Right renal pelvis (tissue), 4 donors: ENCODE results near the gene CETN1. TPM values are rescaled to one million over a fixed set of nuclear protein-coding genes. Genes with fewer than 3 reads are reported as not detected.

Experiments
- DNase-seq, 4 donors: peaks; one replicate each; pipeline ENCODE4 v3.0.0-alpha.2; 2013; ENCODE audit warnings: low read depth in 4 of 4, low spot score in 3 of 4, missing footprints in 1 of 4
- polyA plus RNA-seq, 4 donors: library from polyadenylated mRNA; unstranded; fragments of 120-200 nt; gene quantifications; one replicate each; pipeline ENCODE4 v1.2.1, GENCODE V29; 2013; ENCODE audit not compliant: insufficient read length in 4 of 4

The CETN1 gene
- not detected for polyA plus RNA-seq

DNA sequence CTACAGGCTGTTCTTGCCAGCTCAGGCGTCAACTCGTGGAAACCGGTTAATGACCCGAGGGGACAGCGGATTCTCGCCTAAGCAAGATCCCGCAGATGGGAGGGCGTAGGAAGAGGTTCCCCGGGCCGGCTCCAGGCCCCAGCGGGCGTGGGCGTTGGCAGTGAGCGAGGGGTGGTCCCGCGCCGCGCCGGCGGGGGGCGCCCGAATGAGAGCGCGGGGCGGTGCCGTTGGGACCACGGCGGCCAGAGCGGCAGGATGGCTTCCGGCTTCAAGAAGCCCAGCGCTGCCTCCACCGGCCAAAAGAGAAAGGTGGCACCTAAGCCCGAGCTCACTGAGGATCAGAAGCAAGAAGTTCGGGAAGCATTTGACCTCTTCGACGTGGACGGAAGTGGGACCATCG, at the start of gene CETN1:
Gene CETN1 (plus strand): TSS at position 227 of the 400 bp plus-strand sequence. CDS start 29 bp downstream, at position 256.
- DNase-seq = no peak

DNA sequence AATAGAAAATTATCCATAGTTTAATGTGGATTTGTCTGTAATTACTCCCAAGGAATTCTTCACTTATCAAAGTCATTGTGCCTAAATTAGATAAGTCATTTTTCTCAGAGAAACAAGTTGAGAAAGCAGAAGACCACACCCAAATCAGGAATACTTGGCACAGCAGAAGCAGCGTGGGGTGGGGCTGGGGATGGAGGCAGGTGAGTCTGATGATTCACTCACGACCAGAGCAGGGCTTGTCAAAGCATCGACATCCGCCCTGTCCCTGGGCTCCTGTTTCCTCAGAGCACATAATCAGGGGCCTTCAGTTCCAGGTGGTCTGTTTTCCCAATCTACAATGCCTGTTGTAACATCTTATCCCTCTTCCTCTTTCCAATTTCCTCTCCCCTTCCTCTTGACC, 48.2 kb upstream of the CETN1 start:
- no peak for DNase-seq

DNA sequence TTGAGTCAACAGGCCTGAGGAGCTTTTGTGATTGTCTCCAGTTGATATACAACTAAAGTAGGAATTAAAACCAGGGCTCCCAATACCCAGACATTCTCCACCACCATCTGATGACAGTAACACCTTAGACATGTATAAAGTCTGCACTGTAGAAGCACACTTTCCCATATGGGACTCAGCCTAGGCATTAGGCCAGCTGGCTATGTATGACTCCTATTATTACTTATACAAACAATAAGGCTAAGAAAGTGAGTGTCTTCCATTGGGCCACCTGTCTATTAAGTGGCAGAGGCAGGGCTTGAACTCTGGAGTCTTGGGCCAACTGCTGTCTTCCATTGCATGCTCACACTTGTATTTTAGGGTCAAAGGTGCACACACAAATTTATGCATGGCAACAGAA, 47.5 kb upstream of the CETN1 start:
- no peak for DNase-seq

DNA sequence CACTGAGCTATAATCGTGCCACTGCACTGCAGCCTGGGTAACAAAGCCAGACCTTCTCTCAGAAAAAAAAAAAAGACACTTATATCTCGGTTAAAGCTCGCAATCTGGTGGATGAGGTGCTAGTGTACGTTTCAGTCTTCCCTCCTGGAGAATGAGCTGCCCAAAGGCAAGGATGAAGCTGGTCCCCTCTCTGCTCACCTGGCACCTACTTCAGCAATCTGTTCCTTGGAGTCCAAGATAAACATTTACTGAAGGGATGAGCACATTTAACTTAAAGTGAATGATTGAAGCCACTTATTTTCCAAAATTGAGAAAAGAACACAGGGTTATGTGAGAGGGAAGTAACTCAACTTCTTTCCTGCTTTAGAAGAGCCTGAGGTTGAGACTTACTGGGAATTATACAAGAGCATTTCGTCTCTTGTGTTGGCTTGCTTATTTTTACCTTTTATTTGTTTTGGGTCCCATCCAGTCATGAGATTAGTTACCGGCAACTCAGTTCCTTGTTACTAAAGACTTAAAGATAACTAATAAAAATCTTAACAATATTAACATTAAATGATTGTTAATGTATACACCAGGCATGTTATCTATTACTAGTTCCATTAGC, 46.1 kb upstream of the CETN1 start:
- no peak for DNase-seq

DNA sequence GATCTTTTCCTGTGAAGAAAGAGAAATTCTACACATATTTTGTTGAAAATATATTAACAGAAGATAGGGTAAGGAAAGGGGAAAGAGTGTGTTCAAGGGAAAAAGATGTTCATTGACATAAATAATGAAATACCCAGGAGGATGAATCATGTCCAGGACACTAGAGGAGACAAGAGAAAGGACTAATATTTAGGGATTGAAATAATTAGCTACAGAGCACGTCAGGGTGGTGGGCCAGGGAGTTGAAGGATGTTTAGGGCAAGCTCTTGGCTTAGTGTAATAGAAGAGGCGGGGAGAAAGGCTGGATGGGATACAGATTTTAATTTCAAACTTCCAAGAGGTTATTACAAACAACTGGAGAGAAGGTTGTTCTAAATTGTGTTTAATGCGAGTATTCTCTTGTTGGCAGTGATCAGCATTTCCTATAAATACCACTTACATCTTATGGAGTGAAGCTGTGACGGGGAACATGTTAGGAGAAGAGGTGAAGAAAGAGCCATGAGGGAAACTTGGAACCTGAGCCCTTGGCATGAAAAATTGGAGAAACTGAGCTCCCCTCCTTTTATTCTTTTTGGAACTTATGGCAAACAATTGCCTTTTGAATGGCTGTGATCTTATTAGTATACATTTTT, 36.6 kb upstream of the CETN1 start:
- no peak for DNase-seq

DNA sequence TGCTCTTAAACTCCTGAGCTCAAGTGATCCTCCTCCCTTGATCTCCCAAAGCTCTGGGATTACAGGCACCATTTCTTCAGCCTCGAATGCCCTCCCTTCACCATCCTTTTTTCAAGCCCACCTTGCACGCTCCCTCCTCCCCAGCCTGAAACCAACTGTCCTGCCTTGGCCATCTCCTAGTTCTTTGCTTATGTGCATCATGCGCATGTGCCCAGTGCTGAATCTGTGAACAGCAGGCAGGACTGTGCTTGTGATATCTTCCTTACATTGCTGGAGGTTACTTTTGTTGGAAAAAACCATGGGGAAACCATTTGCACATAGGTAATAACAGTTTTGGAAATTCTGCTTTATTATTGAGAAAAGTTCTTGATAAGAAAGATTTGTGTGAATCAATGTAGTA, 30.2 kb upstream of the CETN1 start:
- DNase-seq = no peak

DNA sequence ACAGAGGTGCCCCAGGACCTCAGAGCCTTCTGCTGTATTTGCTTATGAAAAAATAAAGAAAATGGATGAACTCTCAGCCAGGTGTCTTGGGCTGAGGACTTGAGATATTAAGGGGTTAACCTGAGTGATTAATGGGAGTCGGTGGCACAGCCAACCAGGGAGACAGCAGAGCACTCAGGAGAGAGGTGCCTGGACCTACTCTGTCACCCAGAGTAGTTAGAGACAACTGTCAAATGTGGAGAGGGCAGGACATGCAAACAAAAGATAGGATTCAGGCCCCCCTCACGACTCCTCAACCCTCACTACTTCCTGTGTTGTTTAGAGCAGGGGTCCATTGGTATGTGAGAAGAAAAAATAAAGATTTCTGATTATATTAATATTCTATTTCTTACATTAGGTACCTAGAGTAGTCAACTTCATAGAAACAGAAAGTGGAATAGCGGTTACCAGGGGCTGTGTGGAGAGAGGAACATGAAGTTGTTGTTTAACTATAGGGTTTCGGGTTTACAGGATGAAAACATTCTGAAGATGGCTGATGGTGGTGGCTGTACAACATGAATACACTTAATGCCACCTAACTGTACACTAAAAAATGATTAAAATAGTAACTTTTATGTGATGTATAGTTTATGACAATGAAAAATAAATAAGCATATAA, 28.6 kb upstream of the CETN1 start:
- no peak for DNase-seq

DNA sequence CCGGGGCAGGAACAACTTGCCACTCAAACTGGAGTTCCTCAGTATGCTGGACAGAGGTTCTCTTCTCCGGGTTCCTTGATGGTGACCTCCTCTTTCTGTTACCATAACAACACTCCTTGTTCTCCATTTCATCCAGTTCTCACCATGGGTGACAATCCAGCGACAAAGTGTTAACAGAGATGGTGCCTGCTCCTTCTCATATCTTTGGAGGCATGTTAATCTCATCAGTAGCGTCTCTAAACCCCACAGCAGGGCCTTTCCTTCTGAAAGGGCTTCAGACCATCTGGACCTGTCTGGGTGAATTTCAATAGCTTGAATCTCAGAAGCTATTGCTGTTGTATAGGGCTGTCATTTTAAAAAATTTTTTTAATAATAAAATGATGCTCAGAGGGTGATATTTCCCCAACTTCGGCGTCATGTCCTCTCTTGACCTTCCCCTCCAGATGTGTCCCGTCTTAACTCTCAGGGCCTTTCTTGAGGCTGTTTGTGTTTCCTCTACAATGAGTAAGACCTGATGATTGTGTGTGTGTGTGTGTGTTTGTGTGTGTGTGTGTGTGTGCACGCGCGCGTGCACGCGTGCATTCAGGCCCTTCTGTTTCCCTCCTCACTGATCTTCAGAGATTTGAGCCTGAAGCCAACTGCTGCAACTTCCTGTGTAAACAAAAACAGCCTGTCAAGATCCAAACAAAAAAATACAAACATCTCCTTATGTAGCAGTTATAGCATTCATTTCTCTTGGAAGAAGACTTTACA, 24.3 kb upstream of the CETN1 start:
- DNase-seq = no peak

DNA sequence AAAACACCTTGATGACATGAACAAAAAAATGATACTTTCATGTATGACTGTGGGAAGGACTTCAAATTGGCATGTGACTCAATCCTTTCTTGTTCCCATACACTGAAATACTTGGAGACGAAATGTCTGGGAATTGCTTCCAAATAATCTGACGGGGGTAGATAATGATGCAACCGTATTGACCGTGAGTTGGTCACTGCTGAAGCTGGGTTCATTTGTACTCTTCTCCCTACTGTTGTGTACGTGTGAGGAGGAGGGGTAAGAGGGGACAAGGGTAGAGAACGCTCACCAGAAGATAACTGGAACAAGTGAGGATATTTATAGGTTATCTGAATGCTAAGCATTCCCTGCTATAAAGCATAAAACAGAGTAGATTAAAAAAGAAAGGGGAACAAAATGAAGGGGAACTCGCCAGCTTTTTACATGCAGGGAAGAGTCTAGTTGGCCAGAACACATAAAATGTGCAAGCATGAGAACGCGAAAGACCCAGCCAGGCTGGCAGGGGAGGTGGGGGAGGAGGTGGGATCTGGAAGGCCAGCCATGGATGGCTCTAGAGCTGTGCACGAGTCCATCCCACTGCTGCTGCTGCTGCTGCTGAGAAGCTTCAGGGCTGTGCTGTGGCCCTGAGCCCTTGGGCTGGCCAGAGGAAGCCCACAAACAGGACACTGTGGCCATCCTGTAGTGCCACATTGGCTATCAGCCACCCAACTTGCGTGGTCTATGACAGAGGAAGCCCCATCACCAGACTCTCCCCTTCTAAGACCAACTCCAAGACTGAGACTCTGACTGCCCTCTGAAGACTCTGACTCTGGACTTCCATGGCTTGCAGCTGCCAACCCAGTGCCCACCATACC, 15.2 kb upstream of the CETN1 start:
- DNase-seq = no peak

DNA sequence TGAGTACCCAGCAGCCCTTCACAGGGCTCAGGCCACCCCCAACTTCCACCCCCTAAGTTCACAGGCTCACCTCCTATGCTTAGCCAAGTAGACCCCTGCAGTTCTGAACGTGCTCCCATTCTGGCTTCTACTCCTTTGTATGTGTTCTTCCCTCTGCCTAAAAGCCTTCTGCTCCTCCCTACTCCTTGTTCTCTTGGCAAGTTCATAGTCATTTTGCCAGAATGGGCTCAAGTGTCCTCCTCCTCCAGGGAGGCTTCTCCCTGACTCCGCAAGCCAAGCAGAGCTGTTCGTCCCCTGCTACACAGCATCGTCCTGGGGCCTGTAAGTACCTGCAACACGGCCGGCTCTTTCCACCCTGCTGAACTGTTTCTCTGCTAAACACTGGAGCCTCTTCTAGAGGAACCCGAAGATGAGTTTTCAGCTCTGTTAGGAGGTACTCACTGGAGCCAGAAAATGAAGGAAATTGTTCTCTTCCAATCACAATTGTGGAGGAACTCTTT, 14.6 kb upstream of the CETN1 start:
- DNase-seq = no peak

DNA sequence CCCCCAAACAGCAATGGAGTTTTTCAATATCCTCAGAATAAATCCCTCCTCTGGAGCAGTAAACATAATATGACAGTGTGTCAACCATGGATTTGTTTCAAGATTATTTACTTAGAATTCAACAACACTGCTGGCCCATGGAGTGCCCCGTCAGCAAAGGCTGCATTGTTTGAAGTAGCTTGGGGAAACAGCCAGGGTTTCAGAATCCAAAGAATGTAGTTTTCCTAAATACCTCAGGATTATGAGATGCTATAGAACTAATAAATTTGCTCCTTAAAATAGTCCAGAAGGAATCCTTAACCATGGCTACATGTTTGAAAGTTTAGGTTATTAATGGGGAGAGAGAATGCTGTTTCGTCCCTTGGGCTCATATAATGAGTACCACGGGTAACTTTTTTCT, 13.1 kb upstream of the CETN1 start:
- DNase-seq = no peak

DNA sequence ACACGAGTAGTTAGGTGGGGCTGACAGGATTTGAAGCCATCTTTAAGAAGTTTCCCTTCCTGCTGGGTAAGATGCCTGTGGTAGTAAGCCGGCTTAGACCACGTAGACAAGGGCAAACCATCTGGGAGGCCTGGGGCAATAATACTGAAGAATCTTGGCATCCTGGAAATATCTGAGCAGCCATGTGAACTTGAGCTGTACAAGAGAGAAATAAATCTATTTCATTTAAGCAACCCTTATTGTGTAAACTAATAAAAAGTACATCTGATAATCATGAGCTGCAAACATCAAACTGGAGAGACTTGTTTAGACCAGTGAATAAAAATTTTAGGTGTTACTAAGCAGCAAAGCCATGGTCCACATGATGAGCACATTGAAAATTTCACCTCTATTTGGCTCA, 11.4 kb upstream of the CETN1 start:
- DNase-seq = no peak

DNA sequence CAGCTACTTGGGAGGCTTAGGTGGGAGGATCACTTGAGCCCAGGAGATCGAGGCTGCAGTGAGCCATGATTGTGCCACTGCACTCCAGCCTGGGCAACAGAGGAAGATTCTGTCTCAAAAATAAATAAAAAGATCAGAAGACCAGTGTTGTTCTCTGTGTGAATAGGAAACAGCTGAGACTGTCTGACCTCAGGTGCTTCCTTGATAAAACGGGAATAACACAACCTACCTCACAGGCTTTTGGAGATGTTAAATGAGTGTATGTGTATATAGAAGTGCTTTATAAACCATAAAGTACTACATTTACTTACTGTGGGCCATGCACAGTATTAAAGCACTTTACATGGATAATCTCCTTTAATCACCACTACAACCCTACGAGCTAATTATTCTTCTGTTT, 9.9 kb upstream of the CETN1 start:
- DNase-seq = no peak

DNA sequence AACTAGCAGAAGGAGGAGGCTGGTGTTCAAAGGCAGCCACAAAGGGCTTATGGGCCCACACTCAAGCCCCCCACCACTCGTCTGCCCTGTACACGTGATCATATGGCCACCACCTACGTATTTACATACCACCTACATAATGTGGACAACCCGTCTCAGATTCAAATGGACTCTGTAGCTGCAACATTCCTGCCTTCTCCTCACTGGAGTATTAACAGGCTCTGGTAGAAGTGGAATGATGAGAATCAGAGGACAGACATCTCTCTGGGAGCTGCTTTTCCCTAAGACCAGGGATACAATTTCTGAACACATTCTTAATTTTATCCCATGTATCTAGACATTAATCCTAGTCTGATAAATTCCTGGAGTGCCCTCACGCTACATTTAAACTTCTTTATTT, 9.5 kb upstream of the CETN1 start:
- no peak for DNase-seq

DNA sequence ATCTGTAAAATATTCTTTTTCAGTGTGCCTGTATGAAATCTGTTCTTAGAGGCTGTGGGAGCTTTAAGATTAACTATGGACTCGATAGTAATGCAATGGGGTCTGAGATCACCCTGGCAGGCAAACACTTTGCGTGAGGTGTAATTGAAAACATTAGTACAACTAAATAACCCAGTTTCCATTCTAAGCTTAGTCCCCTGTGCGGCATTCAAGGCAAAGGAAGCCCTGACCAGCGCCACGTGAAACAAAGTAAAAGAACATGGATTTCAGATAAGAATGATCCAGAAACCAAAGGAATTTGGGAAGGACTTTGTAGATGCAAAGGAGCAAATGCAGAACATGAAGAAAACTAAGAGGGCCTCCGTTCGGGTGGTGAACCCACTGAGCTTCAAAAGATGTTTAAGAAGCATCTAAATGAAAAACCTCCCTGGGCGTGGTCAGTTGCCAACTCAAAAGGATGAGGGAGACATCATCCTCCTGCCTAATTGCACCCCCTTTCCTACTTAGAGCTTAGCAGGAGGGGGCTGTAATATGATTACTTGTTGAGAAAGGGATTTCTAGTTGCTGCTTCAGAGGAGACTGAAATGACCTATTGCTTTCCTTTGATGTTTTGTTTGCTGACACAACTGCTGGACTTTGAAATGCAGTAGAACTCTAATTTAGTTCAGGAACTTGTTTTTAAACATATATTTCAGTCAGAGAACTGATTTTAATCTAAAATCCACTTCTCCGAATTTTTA, 7.9 kb upstream of the CETN1 start:
- DNase-seq = no peak

DNA sequence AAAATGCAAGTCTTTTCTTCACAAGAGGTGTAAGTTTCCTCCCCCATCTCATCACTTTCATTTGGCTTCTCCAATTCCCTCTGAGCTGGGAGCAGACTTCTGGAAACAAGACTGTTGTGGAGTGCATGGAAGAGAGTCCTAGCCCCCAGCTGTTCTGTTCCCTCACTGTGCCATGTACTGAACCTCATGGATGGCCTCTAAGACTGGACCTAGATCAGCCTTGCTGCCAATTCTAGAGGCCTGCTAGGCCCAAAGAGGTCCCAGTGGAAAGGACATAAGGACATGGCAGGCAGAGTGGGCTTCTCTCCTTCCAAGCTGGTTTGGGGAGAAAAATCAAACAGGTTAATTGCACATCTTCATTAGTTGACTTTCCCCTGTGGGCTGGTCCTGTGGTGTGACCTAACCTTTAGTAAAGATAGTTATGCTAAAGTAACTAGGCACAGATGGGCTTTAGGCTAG, 7.3 kb upstream of the CETN1 start:
- DNase-seq = no peak

DNA sequence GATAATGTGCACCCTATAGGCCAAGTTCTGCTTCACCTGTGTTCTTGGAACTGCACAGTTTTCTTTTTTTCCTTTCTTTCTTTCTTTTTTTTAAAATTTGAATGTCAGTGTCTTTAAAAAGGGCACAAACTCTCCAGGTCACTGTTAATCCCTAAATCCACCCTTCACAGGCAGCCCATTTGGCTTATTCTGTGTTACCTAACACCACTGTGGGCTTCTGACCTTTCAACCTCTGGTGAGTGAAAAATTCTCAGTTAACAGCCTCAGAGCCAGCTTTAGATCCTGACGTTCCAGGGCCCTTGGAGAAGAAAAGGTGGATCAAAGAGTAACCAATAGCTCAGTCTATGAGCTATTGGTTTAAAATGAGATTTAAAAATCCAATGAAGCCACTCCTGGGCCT, 6.8 kb upstream of the CETN1 start:
- DNase-seq = no peak

DNA sequence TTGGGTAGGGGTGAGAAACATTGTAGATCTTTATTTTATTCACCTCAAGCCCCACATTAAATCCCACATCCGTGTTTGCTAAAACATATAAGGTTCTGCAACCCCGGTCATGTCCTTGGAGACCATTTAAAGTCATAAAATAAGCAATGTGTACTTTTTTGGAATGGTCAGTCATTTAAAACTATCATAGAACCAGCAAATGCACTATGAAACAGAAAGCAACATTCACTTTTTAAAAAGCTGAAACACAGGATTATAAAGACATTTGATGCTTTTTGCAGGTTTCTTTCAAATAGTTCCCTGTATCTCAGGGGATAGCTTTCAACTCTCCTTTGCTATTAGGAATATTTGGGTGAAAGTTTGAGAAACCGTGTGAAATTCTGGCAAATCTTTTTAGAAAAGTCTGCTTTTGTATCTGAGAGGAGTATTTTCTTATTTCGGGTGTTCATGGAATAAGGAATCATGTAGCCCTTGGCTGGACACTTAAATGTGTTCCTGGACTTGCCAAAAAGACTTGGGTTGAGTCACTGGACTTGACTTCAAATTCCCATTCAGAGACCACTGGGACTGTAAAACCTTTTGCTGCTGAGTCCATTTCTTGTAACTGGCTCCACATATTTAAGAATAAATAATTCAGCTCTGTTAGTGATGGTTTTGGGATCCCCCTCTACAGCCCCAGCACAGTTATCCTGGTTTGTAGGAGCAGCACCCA, 5.9 kb upstream of the CETN1 start:
- no peak for DNase-seq
